ENCODE data around the gene ACTL6B. TPM values are rescaled to one million over a fixed set of nuclear protein-coding genes. Genes with fewer than 3 reads are reported as not detected.
"Not testable (repeated sequence)": the region's sequence is repeated elsewhere in the genome, so short reads cannot be mapped to it uniquely, and the experiment has no call there.

The ACTL6B gene
- total and polyA plus RNA-seq, 2 of the 13 experiments (the other 11 are each of a cell fraction or from before 2014, with no cell fraction given): not detected

- TF ChIP-seq HOXD1 (CRISPR knock-in tag; IDR thresholded peaks at IDR 0.05) (no peak), U2AF2 (IDR thresholded peaks at IDR 0.05; ENCODE audit: low read depth, low read length) (no peak), ZHX2 (IDR thresholded peaks at IDR 0.05; ENCODE audit: low read depth) (no peak), ZHX2 (CRISPR knock-in tag; IDR thresholded peaks at IDR 0.05; ENCODE audit: borderline replicate concordance) (no peak), ZNF333 (CRISPR knock-in tag; IDR thresholded peaks at IDR 0.05; ENCODE audit: borderline replicate concordance) (peak; percentile 76; the same call in 1 of the 2 replicates), SRSF9 (IDR thresholded peaks at IDR 0.05; ENCODE audit: borderline replicate concordance, insufficient read depth, low read depth, low read length, poor library complexity, severe bottlenecking) (no peak), HDAC2 (CRISPR knock-in tag; IDR thresholded peaks at IDR 0.05) (peak; percentile 35; the same call in 1 of the 2 replicates), ATAD3A (CRISPR knock-in tag; IDR thresholded peaks at IDR 0.05) (no peak), RFX1 (IDR thresholded peaks at IDR 0.05) (no peak), ZNF75D (CRISPR knock-in tag; IDR thresholded peaks at IDR 0.05; ENCODE audit: borderline replicate concordance) (no peak), NR2F2 (IDR thresholded peaks at IDR 0.05; ENCODE audit: borderline replicate concordance, low read depth) (no peak), HMG20B (CRISPR knock-in tag; conservative IDR thresholded peaks at IDR 0.05) (no peak), ZNF781 (CRISPR knock-in tag; IDR thresholded peaks at IDR 0.05; ENCODE audit: borderline replicate concordance, not compliant biosample characterization) (peak; percentile 12)
Measured at GRCh38 chr7:100705320-100705752, 49.1 kb upstream of the ACTL6B start (continued).

- H3K36me3 ChIP-seq (replicated peaks in 1 of 2; ENCODE audit: control insufficient read depth in 1 of 2, insufficient read depth in 2 of 2, low read length in 2 of 2); BruUV-seq (replicated peaks); POLR2A ChIA-PET; H3K79me2 ChIP-seq (ENCODE audit: insufficient read depth, low read length); intact Hi-C loops (cut with micrococcal nuclease; ENCODE audit: unreplicated experiment); H4K20me1 ChIP-seq (ENCODE audit: insufficient read depth, low read length); H3K4me2 ChIP-seq (ENCODE audit: low read depth, low read length); H2AFZ ChIP-seq (ENCODE audit: low read length); H3K27ac ChIP-seq (ENCODE audit: extremely low read length, insufficient read depth, low read length); H3K9me3 ChIP-seq (ENCODE audit: low read length); H3K27me3 ChIP-seq (ENCODE audit: control insufficient read depth in 1 of 2, insufficient read depth in 2 of 2, low read length in 2 of 2); H3K9ac ChIP-seq (ENCODE audit: insufficient read depth, low read depth, low read length); DNase-seq (ENCODE audit: low spot score); ATAC-seq; FAIRE-seq; CTCF ChIA-PET (ENCODE audit: low intra/inter-chr PET ratio, low total read pairs); H3K4me3 ChIP-seq (replicated peaks in 1 of 3; ENCODE audit: insufficient read depth in 1 of 3, low read depth in 2 of 3, low read length in 3 of 3): not testable (repeated sequence)
- 86% methylated on average over 3 of the region's 3 CpGs for WGBS (ENCODE audit: low lambda C conversion rate)
- in situ Hi-C loops (cut with HindIII; ENCODE audit: extremely low pct_ligation_motif_present, low pct_unique_long_range_greater_than_20kb): loop anchor here (10.0 kb wide), 1 partner anchor 154 kb away; the partner anchor contains the start of gene SLC12A9
- H3K4me1 ChIP-seq (ENCODE audit: insufficient read depth, low read length): peaks cover 10% of the 10 kb centered on the region
Measured at GRCh38 chr7:100701089-100701488, 44.8 kb upstream of the ACTL6B start.
